Activated CD8-positive, alpha-beta memory T cell treated with anti-CD3 and anti-CD28 coated beads, Interleukin-2, amount 50 U/mL, for 24 hours (primary cell): Measurements from ENCODE around the gene PNMA1.

Source experiments
- DNase-seq: peaks from one replicate; pipeline ENCODE4 v3.0.0-alpha.2; 2020; ENCODE audit errors: extremely low read depth

PNMA1 gene

DNA sequence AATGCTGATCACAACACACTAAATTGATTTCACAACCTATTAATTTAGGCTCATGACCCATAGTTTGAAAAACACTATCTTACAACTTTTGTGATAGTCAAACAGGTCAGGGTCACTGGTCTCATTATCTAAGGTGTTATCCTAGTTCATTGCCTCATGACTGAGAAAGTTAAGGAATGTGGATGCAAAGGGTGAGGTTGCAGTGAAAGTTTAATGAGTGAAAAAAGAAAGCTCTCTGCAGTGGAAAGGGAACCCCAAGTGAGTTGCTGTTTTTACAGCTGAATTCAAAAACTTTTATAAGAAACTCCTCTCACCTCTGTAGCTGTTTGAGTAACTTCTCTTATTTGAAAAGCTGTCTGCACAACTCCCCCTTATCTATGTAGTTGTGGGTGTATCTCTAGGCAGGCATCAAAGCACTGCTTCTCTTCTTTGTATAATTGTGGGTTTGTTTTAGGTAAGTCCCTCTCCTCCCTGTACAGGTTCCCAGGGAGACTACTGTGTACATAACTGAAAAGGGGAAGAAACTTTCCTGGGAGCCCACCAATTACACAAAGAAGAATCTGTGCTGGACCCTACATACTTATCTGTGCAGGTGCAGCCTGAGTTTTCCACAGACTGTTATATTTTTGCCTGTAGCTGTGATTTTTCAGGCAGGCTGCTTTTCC lies 50.5 kb downstream of the PNMA1 start:
- DNase-seq = no peak

DNA sequence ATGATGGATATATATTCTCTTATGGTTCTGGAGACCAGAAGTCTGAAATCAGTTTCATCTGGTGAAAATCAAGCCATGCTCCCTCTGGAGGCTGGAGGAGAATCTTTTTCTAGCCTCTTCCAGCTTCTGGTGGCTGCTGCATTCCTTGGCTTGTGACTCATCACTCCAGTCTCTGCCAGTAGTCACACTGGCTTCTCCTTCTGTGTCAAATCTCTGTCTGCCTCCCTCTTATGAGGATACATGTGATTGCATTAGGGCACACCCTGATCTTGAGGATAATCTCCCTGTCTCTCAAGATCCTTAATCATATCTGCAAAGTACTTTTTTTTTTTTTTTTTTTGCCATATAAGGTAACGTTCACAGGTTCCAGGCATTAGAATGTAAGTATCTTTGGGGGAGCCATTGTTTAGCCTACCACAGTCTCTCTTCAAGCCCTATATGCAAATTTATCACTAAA lies 51.7 kb downstream of the PNMA1 start:
- DNase-seq = no peak

DNA sequence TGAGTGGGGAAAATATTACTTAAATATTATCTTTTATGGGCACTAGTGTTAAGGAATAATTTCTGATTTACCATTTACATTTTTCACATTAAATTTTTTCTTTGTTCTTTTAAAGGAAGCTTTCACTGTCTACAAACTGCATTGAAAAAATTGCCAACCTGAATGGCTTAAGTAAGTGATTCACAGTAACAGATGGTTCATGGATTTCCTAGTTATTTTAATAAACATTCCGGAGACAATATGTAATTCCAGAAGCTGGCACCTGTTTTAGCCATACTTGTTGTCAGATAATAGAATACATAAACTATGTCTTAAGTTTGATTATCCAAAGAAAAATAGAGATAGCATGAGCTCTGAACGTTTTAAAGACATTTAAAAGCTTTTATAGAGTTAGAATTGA lies 52.3 kb downstream of the PNMA1 start:
- no peak for DNase-seq
